H1 (cell line): Measurements from ENCODE around the gene MCL1. TPM values are rescaled to one million over a fixed set of nuclear protein-coding genes. Genes with fewer than 3 reads are reported as not detected.

Experiments
- CTCF ChIP-seq, 3 experiments: IDR thresholded peaks; 1 replicate in 2 of 3; 2 replicates in 1 of 3; pipeline versions ENCODE4 v1.5.1 to v1.6.1; 2011; ENCODE audit warnings: low read length in 3 of 3, mild to moderate bottlenecking in 3 of 3, inconsistent platforms in 2 of 3, low read depth in 1 of 3, moderate library complexity in 1 of 3; ENCODE audit not compliant: insufficient read depth in 1 of 3; ENCODE audit errors: control extremely low read depth in 1 of 3
- NRF1 ChIP-seq: IDR thresholded peaks from 2 replicates; pipeline ENCODE4 v1.6.1; 2011; ENCODE audit warnings: mild to moderate bottlenecking, low read depth, low read length, improper control_type of control experiment
- polyA plus RNA-seq, 7 experiments: library from polyadenylated mRNA; depleted of rRNA in 3 of 7; stranded (reverse) in 5 of 7; unstranded in 2 of 7; fragments of >200 nt in 5 of 7; fragments of 200-250 nt in 2 of 7; gene quantifications; 1 replicate in 5 of 7; 2 replicates in 1 of 7; 4 replicates in 1 of 7; pipeline versions ENCODE4 v1.2.1 to v1.2.3, GENCODE V29; 2011 to 2013; ENCODE audit warnings: missing spikeins in 2 of 7, mixed read lengths in 2 of 7
- total RNA-seq: library from RNA; stranded (reverse); fragmentation: NEBNext Ultra II Directional; extraction: Animal tissue kit (Norgen Biotek cat#: 25700); gene quantifications from 2 replicates; pipeline ENCODE4 v1.2.1, GENCODE V29; 2021

Gene MCL1
- total and polyA plus RNA-seq, 2 of the 8 experiments (the other 6 are each of a cell fraction or from before 2014, with no cell fraction given): 61.1 to 218 TPM

GRCh38 chr1:150609732-150610131 lies 30.3 kb upstream of the MCL1 start (continued):
- TF ChIP-seq CTCF (IDR thresholded peaks at IDR 0.05; ENCODE audit: control extremely low read depth in 1 of 3, insufficient read depth in 1 of 3, low read depth in 1 of 3, low read length in 3 of 3) (no peak), NRF1 (no peak)
